ENCODE measurements around the gene CEP20.
"Not testable (repeated sequence)": the region's sequence is repeated elsewhere in the genome, so short reads cannot be mapped to it uniquely, and the experiment has no call there.

The CEP20 gene

GRCh38 chr16:15853021-15853420 lies 35.4 kb downstream of the CEP20 start:
- in situ Hi-C loops (cut with HindIII; ENCODE audit: low pct_ligation_motif_present, low sequenced_read_pairs) = no loop called here
- no peak overlapping the region for H3K4me3 ChIP-seq (ENCODE audit: low read depth, low read length)
- H3K27me3 ChIP-seq (replicated peaks) = peaks cover 37% of the 10 kb centered on the region
- no peak for TF ChIP-seq CTCF (IDR thresholded peaks at IDR 0.05; ENCODE audit: low read depth, low read length, missing control alignments)
- DNase-seq = no peak
- H3K27ac ChIP-seq = no peak overlapping the region
- no peaks in the 10 kb centered on the region for H3K36me3 ChIP-seq (replicated peaks)

- DNase-seq; H3K27ac ChIP-seq; in situ Hi-C loops (cut with HindIII; ENCODE audit: low pct_ligation_motif_present, low sequenced_read_pairs); H3K4me3 ChIP-seq (ENCODE audit: low read depth, low read length); H3K36me3 ChIP-seq (replicated peaks): not testable (repeated sequence)
- peaks cover 16% of the 10 kb centered on the region for H3K27me3 ChIP-seq (replicated peaks)
Measured at GRCh38 chr16:15850555-15850954, 37.8 kb downstream of the CEP20 start.

- TF ChIP-seq CTCF (IDR thresholded peaks at IDR 0.05; ENCODE audit: low read depth, low read length, missing control alignments) = no peak
- no peak overlapping the region for H3K27ac ChIP-seq
- no peak for DNase-seq
- no peaks in the 10 kb centered on the region for H3K36me3 ChIP-seq (replicated peaks)
- no peak overlapping the region for H3K4me3 ChIP-seq (ENCODE audit: low read depth, low read length)
- in situ Hi-C loops (cut with HindIII; ENCODE audit: low pct_ligation_motif_present, low sequenced_read_pairs) = no loop called here
- peaks cover 7% of the 10 kb centered on the region for H3K27me3 ChIP-seq (replicated peaks)
Measured at GRCh38 chr16:15849209-15849981, 39.0 kb downstream of the CEP20 start.

GRCh38 chr16:15847611-15848175 lies 40.7 kb downstream of the CEP20 start:
- Histone ChIP-seq H3K27me3 (replicated peaks) (no peaks in the 10 kb centered on the region), H3K27ac (no peak overlapping the region), H3K4me3 (ENCODE audit: low read depth, low read length) (no peak overlapping the region), H3K36me3 (replicated peaks) (no peaks in the 10 kb centered on the region)
- in situ Hi-C loops (cut with HindIII; ENCODE audit: low pct_ligation_motif_present, low sequenced_read_pairs) = no loop called here
- DNase-seq = no peak
- TF ChIP-seq CTCF (IDR thresholded peaks at IDR 0.05; ENCODE audit: low read depth, low read length, missing control alignments) = no peak

- no peak overlapping the region for H3K27ac ChIP-seq
- in situ Hi-C loops (cut with HindIII; ENCODE audit: low pct_ligation_motif_present, low sequenced_read_pairs) = no loop called here
- H3K27me3 ChIP-seq (replicated peaks) = no peaks in the 10 kb centered on the region
- DNase-seq = no peak
- TF ChIP-seq CTCF (IDR thresholded peaks at IDR 0.05; ENCODE audit: low read depth, low read length, missing control alignments) = no peak
- H3K4me3 ChIP-seq (ENCODE audit: low read depth, low read length) = no peak overlapping the region
- H3K36me3 ChIP-seq (replicated peaks) = no peaks in the 10 kb centered on the region
Measured at GRCh38 chr16:15846510-15846909, 41.9 kb downstream of the CEP20 start.

GRCh38 chr16:15843635-15844279 lies 44.6 kb downstream of the CEP20 start:
- Histone ChIP-seq H3K4me3 (ENCODE audit: low read depth, low read length) (no peak overlapping the region), H3K27ac (no peak overlapping the region), H3K27me3 (replicated peaks) (no peaks in the 10 kb centered on the region), H3K36me3 (replicated peaks) (no peaks in the 10 kb centered on the region)
- in situ Hi-C loops (cut with HindIII; ENCODE audit: low pct_ligation_motif_present, low sequenced_read_pairs) = no loop called here
- TF ChIP-seq CTCF (IDR thresholded peaks at IDR 0.05; ENCODE audit: low read depth, low read length, missing control alignments) = no peak
- DNase-seq = no peak

- DNase-seq; in situ Hi-C loops (cut with HindIII; ENCODE audit: low pct_ligation_motif_present, low sequenced_read_pairs); H3K27me3 ChIP-seq (replicated peaks); H3K36me3 ChIP-seq (replicated peaks); H3K4me3 ChIP-seq (ENCODE audit: low read depth, low read length); H3K27ac ChIP-seq: not testable (repeated sequence)
Measured at GRCh38 chr16:15839204-15839603, 49.2 kb downstream of the CEP20 start.

Measured in brain microvascular endothelial cell (primary cell).